Epithelial cell of umbilical artery (primary cell): ENCODE data around the gene WFDC6. TPM values are rescaled to one million over a fixed set of nuclear protein-coding genes. Genes with fewer than 3 reads are reported as not detected.

ENCODE experiments used
- total RNA-seq: library from RNA; depleted of rRNA; stranded (reverse); fragments of >200 nt; gene quantifications from 2 replicates; pipeline ENCODE4 v1.2.3, GENCODE V29; 2014

WFDC6 gene
- total RNA-seq, result not detected in 2 replicates

DNA sequence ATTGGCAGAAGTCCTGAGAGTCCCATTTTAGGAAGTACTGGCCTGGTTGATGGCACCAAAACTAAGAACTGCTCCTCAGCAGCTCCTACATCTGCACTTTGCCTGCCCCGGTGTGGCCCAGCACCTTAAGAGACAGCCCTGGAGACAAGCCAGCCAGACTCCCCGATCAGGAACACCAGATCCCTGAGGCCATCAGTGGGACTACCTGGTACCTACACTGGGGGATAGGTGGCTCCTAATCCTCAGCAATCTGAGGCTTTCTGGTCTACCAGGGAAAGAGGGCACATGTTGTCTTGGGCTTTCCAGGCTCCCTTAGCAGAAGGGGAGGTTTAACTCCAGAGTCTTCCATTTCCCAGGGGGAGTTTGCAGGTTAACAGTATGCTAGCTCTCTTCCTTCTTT lies at the start of gene WFDC6:
Gene WFDC6 (minus strand): TSS at position 101 of the 400 bp plus-strand sequence. CDS start 75 bp downstream, at position 26.

DNA sequence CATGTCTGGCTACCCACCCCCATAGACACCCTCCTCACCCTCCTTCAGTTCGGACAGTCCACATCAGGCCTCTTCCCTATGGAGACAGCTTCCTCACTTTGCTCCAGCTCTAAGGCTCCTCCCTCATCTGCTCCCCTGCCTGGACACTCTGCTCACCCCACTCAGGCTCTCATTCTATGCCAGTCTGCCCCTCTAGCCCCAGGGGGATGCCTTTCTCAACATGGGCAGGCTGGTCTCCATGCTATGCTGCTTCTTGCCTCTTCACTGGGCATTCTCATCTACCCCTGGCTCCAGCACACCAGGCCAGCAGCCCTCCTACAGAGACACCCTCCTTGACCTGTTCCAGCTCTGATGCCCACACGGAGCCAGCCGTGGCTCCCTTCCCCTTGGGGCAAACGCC lies 39.9 kb upstream of the WFDC6 start, which contains the start of gene WFDC8:
Gene WFDC8 (minus strand): TSS at position 101 of the 400 bp plus-strand sequence. CDS start 37 bp downstream, at position 64.

DNA sequence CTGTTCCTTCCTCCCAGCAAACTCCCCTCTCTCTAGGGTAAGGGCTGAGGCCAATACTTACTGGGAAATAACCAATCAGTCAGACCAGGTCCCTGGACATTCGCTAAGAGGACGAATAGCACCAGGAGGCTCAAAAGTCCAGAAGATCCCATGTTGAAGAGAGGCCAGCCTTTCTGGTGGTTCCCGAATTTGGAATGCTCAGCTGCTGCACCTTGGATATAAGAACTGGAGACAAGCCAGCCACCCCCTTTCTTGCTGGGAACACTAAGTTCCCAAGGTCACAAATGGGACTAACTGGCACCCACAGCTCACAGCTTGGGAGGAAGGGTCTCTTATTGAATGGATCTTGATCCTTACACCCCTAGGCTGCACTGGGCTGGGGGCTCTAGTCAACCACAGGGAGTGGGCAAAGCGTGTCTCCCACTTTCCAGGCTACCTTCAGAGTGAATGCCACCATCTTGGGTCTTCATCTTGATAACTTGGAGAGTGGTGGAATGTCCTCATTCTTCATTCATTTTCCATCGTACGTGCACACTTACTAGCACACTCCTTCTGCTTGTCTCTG lies 8.0 kb upstream of the WFDC6 start, which contains the start of gene EPPIN:
Gene EPPIN (minus strand): TSS at position 196 of the 565 bp plus-strand sequence. CDS start 44 bp downstream, at position 152.

DNA sequence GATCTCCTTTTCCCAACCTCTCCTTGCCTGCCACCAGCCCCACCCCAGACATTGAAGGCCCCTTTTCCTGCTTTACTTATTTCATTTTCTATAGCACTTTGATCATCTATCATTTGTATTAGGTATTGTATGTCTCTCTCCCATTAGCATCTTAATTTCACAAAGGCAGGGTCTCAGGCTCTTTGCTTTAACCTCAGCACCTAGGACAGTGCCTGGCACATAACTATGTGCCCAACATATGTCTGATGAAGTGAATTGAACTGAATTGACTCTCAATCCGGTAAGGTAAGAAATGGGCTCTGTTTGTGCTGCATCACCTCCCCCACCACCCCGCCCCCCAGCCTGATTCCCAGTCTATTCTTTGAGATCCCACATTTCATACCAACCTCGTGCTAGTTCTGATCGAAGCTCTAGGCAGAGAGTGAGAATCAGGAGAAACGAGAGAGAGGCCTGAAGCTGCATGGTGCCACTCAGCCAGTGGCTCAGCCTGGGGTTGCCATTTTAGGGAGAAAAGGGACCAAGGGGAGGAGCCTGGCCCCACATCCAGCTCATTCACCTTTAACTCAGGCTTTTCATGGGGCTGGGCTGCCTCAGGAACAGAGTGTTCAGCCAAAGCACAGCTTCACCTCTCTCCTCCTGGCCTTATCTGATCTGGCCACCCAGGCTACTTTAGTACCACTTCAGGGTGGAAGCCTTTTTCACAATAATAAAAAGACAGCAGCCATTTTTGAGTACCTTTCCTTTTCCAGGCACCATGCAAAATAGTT lies 24.0 kb downstream of the WFDC6 start, which contains the start of gene SPINT3:
Gene SPINT3 (minus strand): TSS at position 476 of the 767 bp plus-strand sequence. CDS start 14 bp downstream, at position 462.

Other genes starting within 250 kb of the WFDC6 start
- gene RBPJL, start 232.6 kb downstream of the WFDC6 start, total RNA-seq, result not detected in 2 replicates
- gene MATN4, start 231.2 kb downstream of the WFDC6 start, total RNA-seq, result not detected in 2 replicates
- 23.4 and 38.3 TPM in 2 replicates for gene SDC4, start 191.1 kb downstream of the WFDC6 start, total RNA-seq
- 14.3 and 16.6 TPM in 2 replicates for gene SYS1, start 176.3 kb downstream of the WFDC6 start, total RNA-seq
- not detected in 2 replicates for gene TP53TG5, start 161.2 kb downstream of the WFDC6 start, total RNA-seq
- 11.4 and 12.6 TPM in 2 replicates for gene DBNDD2, start 131.2 kb downstream of the WFDC6 start, total RNA-seq
- 12.8 and 18.8 TPM in 2 replicates for gene PIGT, start 123.3 kb downstream of the WFDC6 start, total RNA-seq
- gene WFDC2, start 69.7 kb downstream of the WFDC6 start, total RNA-seq, result not detected in 2 replicates
- gene SPINT3, start 23.9 kb downstream of the WFDC6 start, total RNA-seq, result not detected in 2 replicates
- not detected in 2 replicates for gene EPPIN, start 7.9 kb upstream of the WFDC6 start, total RNA-seq
- not detected in 2 replicates for gene WFDC8, start 39.8 kb upstream of the WFDC6 start, total RNA-seq
- gene WFDC10A, start 90.3 kb upstream of the WFDC6 start, total RNA-seq, result not detected in 2 replicates
- gene WFDC9, start 91.8 kb upstream of the WFDC6 start, total RNA-seq, result not detected in 2 replicates
- gene WFDC11, start 130.8 kb upstream of the WFDC6 start, total RNA-seq, result not detected in 2 replicates
- not detected in 2 replicates for gene WFDC13, start 162.6 kb upstream of the WFDC6 start, total RNA-seq
- gene WFDC10B, start 165.5 kb upstream of the WFDC6 start, total RNA-seq, result not detected in 2 replicates
- gene SPINT4, start 182.9 kb upstream of the WFDC6 start, total RNA-seq, result not detected in 2 replicates